HFFc6 (cell line): ENCODE measurements around the gene ZNF557. TPM values are rescaled to one million over a fixed set of nuclear protein-coding genes. Genes with fewer than 3 reads are reported as not detected.

Experiments used
- DNase-seq: peaks from one replicate; pipeline ENCODE4 v3.0.0-alpha.2; 2018
- H3K27ac Mint-ChIP-seq: 2 replicates; pipeline ENCODE4 v1.8.0; 2020; ENCODE audit warnings: mild to moderate bottlenecking, mixed read lengths
- H3K27me3 Mint-ChIP-seq: 2 replicates; pipeline ENCODE4 v1.8.0; 2021; ENCODE audit warnings: mild to moderate bottlenecking, moderate library complexity, mixed read lengths; ENCODE audit not compliant: insufficient read depth
- H3K36me3 Mint-ChIP-seq: 2 replicates; pipeline ENCODE4 v1.8.0; 2021; ENCODE audit warnings: low read depth, mixed read lengths
- H3K4me1 Mint-ChIP-seq: 2 replicates; pipeline ENCODE4 v1.8.0; 2020; ENCODE audit warnings: low read depth, mixed read lengths
- H3K4me3 Mint-ChIP-seq: 2 replicates; pipeline ENCODE4 v1.8.0; 2020; ENCODE audit warnings: mild to moderate bottlenecking, moderate library complexity, mixed read lengths
- H3K9me3 Mint-ChIP-seq: 2 replicates; pipeline ENCODE4 v1.8.0; 2020; ENCODE audit warnings: mild to moderate bottlenecking, mixed read lengths
- total RNA-seq, 6 experiments: library from RNA; stranded (reverse); fragmentation: NEBNext Ultra II Directional; extraction: Animal tissue kit (Norgen Biotek cat#: 25700); gene quantifications; 2 replicates in 1 of 6; 3 replicates in 5 of 6; pipeline ENCODE4 v1.2.3, GENCODE V29; 2021
- TF ChIP-seq, protein P1 (sequence below): fragments of 200-600 bp; sonication (generic); IDR thresholded peaks from 2 replicates; pipeline ENCODE4 v1.5.0; 2021; ENCODE audit warnings: antibody characterized with exemption, mild to moderate bottlenecking

Gene ZNF557
- total RNA-seq, 6 experiments from 2014 or later = 7.8 to 9.3 (median 8.7) TPM

DNA sequence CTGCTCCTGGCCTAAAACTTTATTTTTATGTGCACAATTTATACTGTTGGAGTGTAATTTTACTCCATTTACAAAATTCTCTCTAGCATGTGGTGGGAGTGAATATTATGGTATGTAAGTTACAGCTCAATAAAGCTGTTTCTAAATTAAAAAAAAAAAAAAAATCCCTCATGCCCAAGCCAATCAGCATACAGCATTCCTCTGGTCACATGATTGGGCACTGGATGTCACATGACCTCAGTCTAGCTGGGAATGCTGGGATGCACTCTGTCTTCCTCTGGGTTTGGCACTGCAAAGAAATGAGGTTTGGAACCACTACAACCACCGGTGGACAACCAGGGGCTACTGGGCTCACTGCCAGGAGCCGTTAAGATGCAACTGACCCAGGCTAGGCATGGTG is 67.6 kb downstream of the ZNF557 start:
- peaks cover 10% of the 10 kb centered on the region for H3K9me3 Mint-ChIP-seq
- no peaks in the 10 kb centered on the region for H3K4me1 Mint-ChIP-seq
- H3K36me3 Mint-ChIP-seq = peaks cover 16% of the 10 kb centered on the region
- H3K27ac Mint-ChIP-seq = no peak overlapping the region
- H3K27me3 Mint-ChIP-seq = no peaks in the 10 kb centered on the region; the same call in 1 of the 2 replicates
- H3K4me3 Mint-ChIP-seq = no peak overlapping the region
- TF ChIP-seq, protein P1, sequence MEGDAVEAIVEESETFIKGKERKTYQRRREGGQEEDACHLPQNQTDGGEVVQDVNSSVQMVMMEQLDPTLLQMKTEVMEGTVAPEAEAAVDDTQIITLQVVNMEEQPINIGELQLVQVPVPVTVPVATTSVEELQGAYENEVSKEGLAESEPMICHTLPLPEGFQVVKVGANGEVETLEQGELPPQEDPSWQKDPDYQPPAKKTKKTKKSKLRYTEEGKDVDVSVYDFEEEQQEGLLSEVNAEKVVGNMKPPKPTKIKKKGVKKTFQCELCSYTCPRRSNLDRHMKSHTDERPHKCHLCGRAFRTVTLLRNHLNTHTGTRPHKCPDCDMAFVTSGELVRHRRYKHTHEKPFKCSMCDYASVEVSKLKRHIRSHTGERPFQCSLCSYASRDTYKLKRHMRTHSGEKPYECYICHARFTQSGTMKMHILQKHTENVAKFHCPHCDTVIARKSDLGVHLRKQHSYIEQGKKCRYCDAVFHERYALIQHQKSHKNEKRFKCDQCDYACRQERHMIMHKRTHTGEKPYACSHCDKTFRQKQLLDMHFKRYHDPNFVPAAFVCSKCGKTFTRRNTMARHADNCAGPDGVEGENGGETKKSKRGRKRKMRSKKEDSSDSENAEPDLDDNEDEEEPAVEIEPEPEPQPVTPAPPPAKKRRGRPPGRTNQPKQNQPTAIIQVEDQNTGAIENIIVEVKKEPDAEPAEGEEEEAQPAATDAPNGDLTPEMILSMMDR = no peak
- no peak for DNase-seq

Other genes starting within 250 kb of the ZNF557 start
- gene ADGRE1, start 182.1 kb upstream of the ZNF557 start, total RNA-seq = under 1 TPM in 4 of 6 experiments, not detected in 2; 0.14 to 0.33 (median 0.23) TPM
- not detected for gene MBD3L2B, start 48.3 kb upstream of the ZNF557 start, total RNA-seq
- not detected for gene MBD3L5, start 39.1 kb upstream of the ZNF557 start, total RNA-seq
- gene MBD3L4, start 29.5 kb upstream of the ZNF557 start, total RNA-seq = not detected
- not detected for gene MBD3L2, start 20.4 kb upstream of the ZNF557 start, total RNA-seq
- gene MBD3L3, start 11.0 kb upstream of the ZNF557 start, total RNA-seq = not detected
- 1 to 10 TPM; 2.1 to 6.3 (median 2.5) TPM for gene INSR, start 224.7 kb downstream of the ZNF557 start, total RNA-seq